Activated CD4-positive, alpha-beta T cell treated with anti-CD3 and anti-CD28 coated beads, Interleukin-2, amount 10 ng/mL, durations not matched to agents 24 days and 14 days (primary cell): ENCODE data around the gene CACNA1C. TPM values are rescaled to one million over a fixed set of nuclear protein-coding genes. Genes with fewer than 3 reads are reported as not detected.

ENCODE experiments used
- DNase-seq: peaks from one replicate; pipeline ENCODE4 v3.0.0; 2022
- H3K27ac Mint-ChIP-seq: one replicate; pipeline ENCODE4 v1.8.0; 2022; ENCODE audit warnings: mild to moderate bottlenecking, mixed read lengths
- H3K27me3 Mint-ChIP-seq: one replicate; pipeline ENCODE4 v1.8.0; 2022; ENCODE audit warnings: mixed read lengths
- H3K36me3 Mint-ChIP-seq: one replicate; pipeline ENCODE4 v1.8.0; 2022; ENCODE audit warnings: low read depth, mild to moderate bottlenecking, mixed read lengths
- H3K4me1 Mint-ChIP-seq: one replicate; pipeline ENCODE4 v1.8.0; 2021; ENCODE audit warnings: mixed read lengths
- H3K4me3 Mint-ChIP-seq: one replicate; pipeline ENCODE4 v1.8.0; 2022; ENCODE audit warnings: mild to moderate bottlenecking, moderate library complexity, mixed read lengths
- H3K9me3 Mint-ChIP-seq: one replicate; pipeline ENCODE4 v1.8.0; 2021; ENCODE audit warnings: mixed read lengths
- intact Hi-C: fragments of 100-400 bp; cut with micrococcal nuclease; formaldehyde crosslinking; loops from one replicate; pipeline ENCODE4 v1.15.1; 2023
- total RNA-seq: library from RNA; stranded (reverse); gene quantifications from 2 replicates; pipeline ENCODE4 v1.2.3, GENCODE V29; 2022

The CACNA1C gene
- total RNA-seq, 1 donor from 2014 or later, result 0.07 TPM

- H3K9me3 Mint-ChIP-seq, result no peaks in the 10 kb centered on the region
- peaks cover 3% of the 10 kb centered on the region for H3K4me1 Mint-ChIP-seq
- H3K4me3 Mint-ChIP-seq, result no peak overlapping the region
- H3K27me3 Mint-ChIP-seq, result peaks cover 10% of the 10 kb centered on the region
- no peak for DNase-seq
- no peak overlapping the region for H3K27ac Mint-ChIP-seq
- intact Hi-C loops, result no loop called here
- H3K36me3 Mint-ChIP-seq, result no peaks in the 10 kb centered on the region
Observed at GRCh38 chr12:2336409-2336829, 283.6 kb downstream of the CACNA1C start.

GRCh38 chr12:2337031-2338010 is 284.5 kb downstream of the CACNA1C start:
- Mint-ChIP-seq H3K4me3 (no peak overlapping the region), H3K27ac (peak overlapping the region; percentile 76), H3K4me1 (peaks cover 3% of the 10 kb centered on the region), H3K27me3 (peaks cover 9% of the 10 kb centered on the region), H3K36me3 (no peaks in the 10 kb centered on the region), H3K9me3 (no peaks in the 10 kb centered on the region)
- intact Hi-C loops, result no loop called here
- DNase-seq, result no peak

- intact Hi-C loops, result no loop called here
- Mint-ChIP-seq H3K36me3 (no peaks in the 10 kb centered on the region), H3K27me3 (peaks cover 12% of the 10 kb centered on the region), H3K27ac (no peak overlapping the region), H3K4me3 (no peak overlapping the region), H3K9me3 (no peaks in the 10 kb centered on the region), H3K4me1 (peaks cover 3% of the 10 kb centered on the region)
- DNase-seq, result no peak
Observed at GRCh38 chr12:2338381-2338780, 285.6 kb downstream of the CACNA1C start.

GRCh38 chr12:2338991-2339431 is 286.2 kb downstream of the CACNA1C start:
- H3K36me3 Mint-ChIP-seq, result no peaks in the 10 kb centered on the region
- intact Hi-C loops, result no loop called here
- DNase-seq, result no peak

GRCh38 chr12:2341051-2341751 is 288.4 kb downstream of the CACNA1C start:
- Mint-ChIP-seq H3K9me3 (no peaks in the 10 kb centered on the region), H3K27me3 (peaks cover 30% of the 10 kb centered on the region), H3K4me3 (no peak overlapping the region), H3K36me3 (no peaks in the 10 kb centered on the region), H3K27ac (no peak overlapping the region), H3K4me1 (peaks cover 2% of the 10 kb centered on the region)
- intact Hi-C loops, result no loop called here
- no peak for DNase-seq

More at GRCh38 chr12:2338991-2339431, 286.2 kb downstream of the CACNA1C start:
- Mint-ChIP-seq H3K9me3 (no peaks in the 10 kb centered on the region), H3K4me1 (peaks cover 3% of the 10 kb centered on the region), H3K27me3 (peaks cover 18% of the 10 kb centered on the region), H3K4me3 (no peak overlapping the region), H3K27ac (no peak overlapping the region)

- H3K9me3 Mint-ChIP-seq, result no peaks in the 10 kb centered on the region
- no peaks in the 10 kb centered on the region for H3K36me3 Mint-ChIP-seq
- intact Hi-C loops, result no loop called here
- no peak for DNase-seq
- no peak overlapping the region for H3K4me3 Mint-ChIP-seq
- no peak overlapping the region for H3K27ac Mint-ChIP-seq
- H3K27me3 Mint-ChIP-seq, result peaks cover 30% of the 10 kb centered on the region
- H3K4me1 Mint-ChIP-seq, result no peaks in the 10 kb centered on the region
Observed at GRCh38 chr12:2341871-2342270, 289.1 kb downstream of the CACNA1C start.

GRCh38 chr12:2343681-2344080 is 290.9 kb downstream of the CACNA1C start:
- H3K36me3 Mint-ChIP-seq, result no peaks in the 10 kb centered on the region
- H3K4me3 Mint-ChIP-seq, result no peak overlapping the region
- no peaks in the 10 kb centered on the region for H3K4me1 Mint-ChIP-seq
- DNase-seq, result no peak
- H3K9me3 Mint-ChIP-seq, result no peaks in the 10 kb centered on the region
- peaks cover 27% of the 10 kb centered on the region for H3K27me3 Mint-ChIP-seq
- intact Hi-C loops, result no loop called here
- H3K27ac Mint-ChIP-seq, result no peak overlapping the region

GRCh38 chr12:2344476-2344875 is 291.7 kb downstream of the CACNA1C start:
- Mint-ChIP-seq H3K4me1 (no peaks in the 10 kb centered on the region), H3K27ac (no peak overlapping the region), H3K27me3 (peaks cover 29% of the 10 kb centered on the region), H3K36me3 (no peaks in the 10 kb centered on the region), H3K4me3 (no peak overlapping the region), H3K9me3 (no peaks in the 10 kb centered on the region)
- no peak for DNase-seq
- intact Hi-C loops, result no loop called here

- Mint-ChIP-seq H3K4me1 (no peaks in the 10 kb centered on the region), H3K36me3 (no peaks in the 10 kb centered on the region), H3K27me3 (peaks cover 29% of the 10 kb centered on the region), H3K27ac (no peak overlapping the region), H3K4me3 (no peak overlapping the region), H3K9me3 (no peaks in the 10 kb centered on the region)
- no peak for DNase-seq
- intact Hi-C loops, result no loop called here
Observed at GRCh38 chr12:2344885-2345284, 292.1 kb downstream of the CACNA1C start.

GRCh38 chr12:2345902-2346301 is 293.1 kb downstream of the CACNA1C start:
- DNase-seq, result no peak
- Mint-ChIP-seq H3K9me3 (no peaks in the 10 kb centered on the region), H3K27me3 (peaks cover 29% of the 10 kb centered on the region), H3K4me3 (no peak overlapping the region), H3K4me1 (no peaks in the 10 kb centered on the region), H3K36me3 (no peaks in the 10 kb centered on the region), H3K27ac (no peak overlapping the region)
- intact Hi-C loops, result no loop called here

GRCh38 chr12:2346416-2346815 is 293.6 kb downstream of the CACNA1C start:
- Mint-ChIP-seq H3K27me3 (peaks cover 29% of the 10 kb centered on the region), H3K9me3 (no peaks in the 10 kb centered on the region), H3K27ac (no peak overlapping the region), H3K4me3 (no peak overlapping the region), H3K4me1 (no peaks in the 10 kb centered on the region), H3K36me3 (no peaks in the 10 kb centered on the region)
- intact Hi-C loops, result no loop called here
- no peak for DNase-seq

GRCh38 chr12:2347137-2347843 is 294.5 kb downstream of the CACNA1C start:
- DNase-seq, result no peak
- Mint-ChIP-seq H3K4me3 (no peak overlapping the region), H3K27me3 (peaks cover 31% of the 10 kb centered on the region), H3K9me3 (no peaks in the 10 kb centered on the region), H3K4me1 (no peaks in the 10 kb centered on the region), H3K27ac (no peak overlapping the region), H3K36me3 (no peaks in the 10 kb centered on the region)
- intact Hi-C loops, result no loop called here

GRCh38 chr12:2347844-2348481 is 295.2 kb downstream of the CACNA1C start:
- intact Hi-C loops, result no loop called here
- no peak for DNase-seq
- H3K27ac Mint-ChIP-seq, result no peak overlapping the region
- H3K4me1 Mint-ChIP-seq, result no peaks in the 10 kb centered on the region
- H3K36me3 Mint-ChIP-seq, result no peaks in the 10 kb centered on the region
- H3K27me3 Mint-ChIP-seq, result peaks cover 34% of the 10 kb centered on the region
- H3K4me3 Mint-ChIP-seq, result no peak overlapping the region
- no peaks in the 10 kb centered on the region for H3K9me3 Mint-ChIP-seq
